Neural progenitor cell (in vitro differentiated cells): Measurements from ENCODE around the gene SLC23A2. TPM values are rescaled to one million over a fixed set of nuclear protein-coding genes. Genes with fewer than 3 reads are reported as not detected.

ENCODE experiments used
- DNase-seq: peaks from one replicate; pipeline ENCODE4 v3.0.0-alpha.2; 2016; ENCODE audit warnings: low spot score
- H2AFZ ChIP-seq: fragments of 200-600 bp; sonication (generic); replicated peaks from 2 replicates; pipeline ENCODE4 v1.6.1; 2016; ENCODE audit warnings: antibody characterized with exemption
- H3F3A ChIP-seq: fragments of 200-600 bp; sonication (generic); 2 replicates; pipeline ENCODE4 v1.6.1; 2016; ENCODE audit warnings: antibody characterized with exemption, low read depth
- H3K27ac ChIP-seq: fragments of 200-600 bp; sonication (generic); 2 replicates; pipeline ENCODE4 v1.5.1; 2016; ENCODE audit warnings: mild to moderate bottlenecking
- H3K27me3 ChIP-seq: fragments of 200-600 bp; sonication (generic); 2 replicates; pipeline ENCODE4 v1.6.1; 2016; ENCODE audit warnings: mild to moderate bottlenecking, moderate library complexity
- H3K36me3 ChIP-seq: fragments of 200-600 bp; sonication (generic); 2 replicates; pipeline ENCODE4 v1.5.1; 2016
- H3K4me1 ChIP-seq: fragments of 200-600 bp; sonication (generic); 2 replicates; pipeline ENCODE4 v1.6.1; 2016; ENCODE audit warnings: mixed run types
- H3K4me2 ChIP-seq: fragments of 200-600 bp; sonication (generic); 2 replicates; pipeline ENCODE4 v1.6.1; 2016
- H3K4me3 ChIP-seq: fragments of 200-600 bp; sonication (generic); 2 replicates; pipeline ENCODE4 v1.5.1; 2016
- H3K79me2 ChIP-seq: fragments of 200-600 bp; sonication (generic); 2 replicates; pipeline ENCODE4 v1.6.1; 2016; ENCODE audit warnings: low read depth
- H3K9ac ChIP-seq: fragments of 200-600 bp; sonication (generic); 2 replicates; pipeline ENCODE4 v1.6.1; 2016
- H3K9me3 ChIP-seq: fragments of 200-600 bp; sonication (generic); 2 replicates; pipeline ENCODE4 v1.5.1; 2016; ENCODE audit warnings: low read depth
- H4K20me1 ChIP-seq: fragments of 200-600 bp; sonication (generic); 2 replicates; pipeline ENCODE4 v1.6.1; 2016; ENCODE audit warnings: low read depth
- H3K27ac Mint-ChIP-seq: 3 replicates; pipeline ENCODE4 v1.8.0; 2021; ENCODE audit warnings: mixed read lengths
- H3K27me3 Mint-ChIP-seq: 2 replicates; pipeline ENCODE4 v1.8.0; 2022; ENCODE audit warnings: low read depth, mild to moderate bottlenecking, inconsistent platforms, moderate library complexity, mixed read lengths; ENCODE audit not compliant: insufficient read depth
- H3K36me3 Mint-ChIP-seq: 3 replicates; pipeline ENCODE4 v1.8.0; 2021; ENCODE audit warnings: mixed read lengths
- H3K4me1 Mint-ChIP-seq: 3 replicates; pipeline ENCODE4 v1.8.0; 2021; ENCODE audit warnings: mixed read lengths
- H3K4me3 Mint-ChIP-seq: 3 replicates; pipeline ENCODE4 v1.8.0; 2021; ENCODE audit warnings: mild to moderate bottlenecking, moderate library complexity, mixed read lengths
- H3K9me3 Mint-ChIP-seq: 3 replicates; pipeline ENCODE4 v1.8.0; 2020; ENCODE audit warnings: mixed read lengths
- EZH2 ChIP-seq: fragments of 200-600 bp; sonication (generic); IDR thresholded peaks from 2 replicates; pipeline ENCODE4 v1.6.1; 2017; ENCODE audit warnings: antibody characterized with exemption, mild to moderate bottlenecking, moderate library complexity
- EZH2phosphoT487 ChIP-seq: fragments of 200-600 bp; sonication (generic); IDR thresholded peaks from 2 replicates; pipeline ENCODE4 v1.6.1; 2017; ENCODE audit warnings: antibody characterized with exemption
- total RNA-seq: library from RNA; depleted of rRNA; stranded (reverse); fragments of >200 nt; gene quantifications from 2 replicates; pipeline ENCODE4 v1.2.3, GENCODE V29; 2015; ENCODE audit warnings: low replicate concordance
- TF ChIP-seq, protein P1 (sequence below): fragments of 200-600 bp; sonication (generic); IDR thresholded peaks from 2 replicates; pipeline ENCODE4 v1.5.1; 2017; ENCODE audit warnings: antibody characterized with exemption, mild to moderate bottlenecking

The SLC23A2 gene
- total RNA-seq, 1 donor from 2014 or later, result 13.0 TPM

DNA sequence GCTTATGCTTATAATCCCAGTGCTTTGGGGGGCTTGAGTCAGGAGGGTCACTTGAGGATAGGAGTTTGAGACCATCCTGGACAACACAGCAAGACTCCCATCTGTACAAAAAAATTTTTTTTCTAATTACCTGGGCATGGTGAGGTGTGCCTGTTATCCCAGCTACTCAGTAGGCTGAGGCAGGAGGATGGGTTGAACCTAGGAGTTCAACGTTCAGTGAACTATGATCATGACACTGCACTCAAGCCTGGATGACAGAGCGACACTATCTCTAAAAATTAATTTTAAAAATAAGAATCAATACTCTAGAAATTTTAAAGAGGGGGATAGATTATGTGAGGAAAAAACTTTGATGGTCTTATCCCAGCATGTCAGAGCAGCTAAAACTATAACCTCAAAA, 44.1 kb downstream of the SLC23A2 start:
- Histone ChIP-seq H3K4me1 (no peaks in the 10 kb centered on the region), H3K9ac (no peak overlapping the region), H3K79me2 (no peaks in the 10 kb centered on the region), H3K9me3 (no peaks in the 10 kb centered on the region), H4K20me1 (no peaks in the 10 kb centered on the region), H2AFZ (no peak overlapping the region), H3K27me3 (no peaks in the 10 kb centered on the region), H3F3A (no peaks in the 10 kb centered on the region), H3K4me2 (no peak overlapping the region), H3K4me3 (no peak overlapping the region), H3K36me3 (no peaks in the 10 kb centered on the region), H3K27ac (no peak overlapping the region)
- Mint-ChIP-seq H3K27me3 (no peaks in the 10 kb centered on the region), H3K4me1 (no peaks in the 10 kb centered on the region), H3K27ac (no peak overlapping the region), H3K9me3 (peaks cover 3% of the 10 kb centered on the region), H3K4me3 (no peak overlapping the region), H3K36me3 (peaks cover 3% of the 10 kb centered on the region)
- TF ChIP-seq EZH2phosphoT487, result no peak
- TF ChIP-seq, protein P1, sequence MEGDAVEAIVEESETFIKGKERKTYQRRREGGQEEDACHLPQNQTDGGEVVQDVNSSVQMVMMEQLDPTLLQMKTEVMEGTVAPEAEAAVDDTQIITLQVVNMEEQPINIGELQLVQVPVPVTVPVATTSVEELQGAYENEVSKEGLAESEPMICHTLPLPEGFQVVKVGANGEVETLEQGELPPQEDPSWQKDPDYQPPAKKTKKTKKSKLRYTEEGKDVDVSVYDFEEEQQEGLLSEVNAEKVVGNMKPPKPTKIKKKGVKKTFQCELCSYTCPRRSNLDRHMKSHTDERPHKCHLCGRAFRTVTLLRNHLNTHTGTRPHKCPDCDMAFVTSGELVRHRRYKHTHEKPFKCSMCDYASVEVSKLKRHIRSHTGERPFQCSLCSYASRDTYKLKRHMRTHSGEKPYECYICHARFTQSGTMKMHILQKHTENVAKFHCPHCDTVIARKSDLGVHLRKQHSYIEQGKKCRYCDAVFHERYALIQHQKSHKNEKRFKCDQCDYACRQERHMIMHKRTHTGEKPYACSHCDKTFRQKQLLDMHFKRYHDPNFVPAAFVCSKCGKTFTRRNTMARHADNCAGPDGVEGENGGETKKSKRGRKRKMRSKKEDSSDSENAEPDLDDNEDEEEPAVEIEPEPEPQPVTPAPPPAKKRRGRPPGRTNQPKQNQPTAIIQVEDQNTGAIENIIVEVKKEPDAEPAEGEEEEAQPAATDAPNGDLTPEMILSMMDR, result no peak
- no peak for TF ChIP-seq EZH2
- DNase-seq, result no peak

DNA sequence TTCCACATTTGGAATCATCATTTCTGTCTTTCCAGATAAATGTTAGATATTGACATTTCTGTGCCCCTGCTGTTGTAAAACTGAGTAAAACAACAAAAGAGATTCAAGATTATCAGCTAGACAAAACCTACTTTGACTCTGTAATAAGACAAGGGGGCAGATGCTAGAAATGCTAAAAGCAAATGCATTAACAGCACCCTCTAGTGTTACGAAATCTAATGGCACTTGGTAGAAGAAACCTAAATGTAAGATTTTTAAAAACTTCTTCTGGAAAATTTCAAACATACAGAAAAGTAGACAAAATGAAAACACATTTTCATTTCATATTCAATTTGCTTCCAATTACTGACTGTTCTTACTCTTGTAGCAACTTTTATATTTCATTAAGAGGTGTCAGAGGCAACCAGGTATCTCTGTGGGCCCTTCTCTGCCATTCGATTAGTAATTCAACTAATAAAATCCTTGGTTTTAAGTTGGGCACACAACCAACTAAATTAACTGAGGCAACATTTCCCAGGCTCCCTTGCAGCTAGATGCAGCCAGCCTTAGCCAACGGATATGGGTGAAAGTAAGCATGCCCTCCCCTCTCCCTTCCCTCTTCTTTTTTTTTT, 45.0 kb downstream of the SLC23A2 start:
- DNase-seq, result peak; percentile 74
- H3K9me3 ChIP-seq, result no peaks in the 10 kb centered on the region
- peaks cover 5% of the 10 kb centered on the region for H3K36me3 Mint-ChIP-seq

GRCh38 chr20:4953881-4954280, 47.4 kb downstream of the SLC23A2 start:
- peaks cover 8% of the 10 kb centered on the region for H3K9me3 Mint-ChIP-seq
- H3F3A ChIP-seq, result no peaks in the 10 kb centered on the region
- H3K27ac ChIP-seq, result no peak overlapping the region
- H2AFZ ChIP-seq, result no peak overlapping the region
- no peaks in the 10 kb centered on the region for H3K36me3 ChIP-seq
- H3K9ac ChIP-seq, result no peak overlapping the region
- no peaks in the 10 kb centered on the region for H3K79me2 ChIP-seq
- no peak overlapping the region for H3K4me3 ChIP-seq
- TF ChIP-seq, protein P1, result no peak
- no peak for TF ChIP-seq EZH2
- no peak for TF ChIP-seq EZH2phosphoT487
- H3K4me1 Mint-ChIP-seq, result peaks cover 10% of the 10 kb centered on the region
- H3K36me3 Mint-ChIP-seq, result peaks cover 5% of the 10 kb centered on the region
- H3K4me2 ChIP-seq, result no peak overlapping the region
- H3K27me3 ChIP-seq, result no peaks in the 10 kb centered on the region
- H3K27ac Mint-ChIP-seq, result no peak overlapping the region
- no peaks in the 10 kb centered on the region for H4K20me1 ChIP-seq
- no peaks in the 10 kb centered on the region for H3K4me1 ChIP-seq
- no peak overlapping the region for H3K4me3 Mint-ChIP-seq
- H3K9me3 ChIP-seq, result no peaks in the 10 kb centered on the region
- no peak for DNase-seq
- no peaks in the 10 kb centered on the region for H3K27me3 Mint-ChIP-seq

More for the DNA sequence above, 45.0 kb downstream of the SLC23A2 start:
- Histone ChIP-seq H3F3A (no peaks in the 10 kb centered on the region), H2AFZ (no peak overlapping the region), H3K27me3 (no peaks in the 10 kb centered on the region), H3K79me2 (no peaks in the 10 kb centered on the region), H3K36me3 (no peaks in the 10 kb centered on the region), H3K4me3 (no peak overlapping the region), H3K27ac (no peak overlapping the region), H3K4me2 (no peak overlapping the region), H3K4me1 (no peaks in the 10 kb centered on the region), H4K20me1 (no peaks in the 10 kb centered on the region), H3K9ac (no peak overlapping the region)
- Mint-ChIP-seq H3K9me3 (peaks cover 6% of the 10 kb centered on the region), H3K27me3 (no peaks in the 10 kb centered on the region), H3K27ac (no peak overlapping the region), H3K4me1 (peaks cover 2% of the 10 kb centered on the region), H3K4me3 (no peak overlapping the region)
- TF ChIP-seq EZH2, result no peak
- TF ChIP-seq, protein P1, result peak; percentile 96
